Calu3 (cell line): ENCODE results near the gene LMAN1L. TPM values are rescaled to one million over a fixed set of nuclear protein-coding genes. Genes with fewer than 3 reads are reported as not detected.

Source experiments
- BruUV-seq: library from RNA; stranded (reverse); fragments of 400-500 nt; replicated peaks from 2 replicates; lab custom pipeline; 2021; lab: Mats Ljungman, UMichigan
- CTCF ChIA-PET: fragments of 300-600 bp; sonication (Branson Sonifier 250); formaldehyde crosslinking; loops from one replicate; lab custom pipeline; 2022; ENCODE audit warnings: antibody characterized with exemption; lab: Charles Lee
- DNase-seq: peaks from one replicate; pipeline ENCODE4 v3.0.0; 2022
- H3K27ac Mint-ChIP-seq: one replicate; pipeline ENCODE4 v1.8.0; 2022; ENCODE audit warnings: mixed read lengths; ENCODE audit not compliant: unreplicated experiment
- H3K27me3 Mint-ChIP-seq: one replicate; pipeline ENCODE4 v1.8.0; 2022; ENCODE audit warnings: mixed read lengths; ENCODE audit not compliant: unreplicated experiment
- H3K36me3 Mint-ChIP-seq: one replicate; pipeline ENCODE4 v1.8.0; 2022; ENCODE audit warnings: mild to moderate bottlenecking, moderate library complexity, mixed read lengths; ENCODE audit not compliant: insufficient read depth, unreplicated experiment
- H3K4me1 Mint-ChIP-seq: one replicate; pipeline ENCODE4 v1.8.0; 2022; ENCODE audit warnings: mild to moderate bottlenecking, low read depth, mixed read lengths; ENCODE audit not compliant: unreplicated experiment
- H3K4me3 Mint-ChIP-seq: one replicate; pipeline ENCODE4 v1.8.0; 2022; ENCODE audit warnings: mild to moderate bottlenecking, low read depth, moderate library complexity, mixed read lengths; ENCODE audit not compliant: unreplicated experiment
- H3K9me3 Mint-ChIP-seq: one replicate; pipeline ENCODE4 v1.8.0; 2022; ENCODE audit warnings: low read depth, mixed read lengths; ENCODE audit not compliant: unreplicated experiment
- CTCF ChIP-seq: fragments of 200-600 bp; IDR thresholded peaks from one replicate; pipeline ENCODE4 v1.8.0; 2022; ENCODE audit warnings: antibody characterized with exemption; ENCODE audit not compliant: unreplicated experiment
- intact Hi-C: fragments of 100-400 bp; cut with micrococcal nuclease; formaldehyde crosslinking; loops from one replicate; pipeline ENCODE4 v1.10.0; 2022; ENCODE audit not compliant: unreplicated experiment
- total RNA-seq: library from RNA; stranded (reverse); gene quantifications from 2 replicates; pipeline ENCODE4 v1.2.3, GENCODE V29; 2022

Gene LMAN1L
- total RNA-seq, 1 experiment from 2014 or later = 0.35 TPM

DNA sequence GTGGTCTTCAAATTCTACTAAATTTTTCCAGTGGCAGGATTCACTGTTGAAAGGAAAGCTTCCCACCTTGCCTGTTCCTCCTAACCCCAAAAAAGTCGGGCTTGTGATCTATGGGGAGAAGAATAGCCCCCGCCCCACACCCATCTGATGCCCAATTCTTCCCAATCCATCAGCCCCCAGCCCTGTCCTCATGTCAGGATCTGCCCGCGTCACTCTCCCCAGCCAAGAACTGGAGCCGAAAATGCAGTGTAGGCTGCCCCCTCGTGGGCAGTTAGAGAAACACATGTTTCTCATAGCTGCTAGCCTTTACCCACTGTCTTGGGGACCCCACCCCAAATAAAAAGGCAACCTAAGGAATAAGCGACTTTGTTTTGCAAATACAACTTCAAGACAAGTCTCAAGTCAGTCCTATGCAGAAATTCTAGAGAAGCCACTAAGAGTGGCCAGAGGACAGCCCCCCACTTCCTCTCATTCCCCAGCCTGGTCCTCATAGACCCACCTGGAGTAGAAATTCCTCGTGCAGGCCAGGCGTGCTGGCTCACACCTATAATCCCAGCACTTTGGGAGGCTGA, 43.8 kb upstream of the LMAN1L start:
- CTCF ChIA-PET = interaction anchor here (0.5 to 4.1 kb wide), 18 partner anchors 9 to 394 kb away, joined by 3 to 107 read pairs (median 4); partner anchors contain the start of genes RPP25 and ULK3
- Mint-ChIP-seq H3K27ac (peak overlapping the region; percentile 28), H3K27me3 (peaks cover 26% of the 10 kb centered on the region), H3K4me1 (peaks cover 9% of the 10 kb centered on the region), H3K4me3 (no peak overlapping the region), H3K36me3 (peaks cover 15% of the 10 kb centered on the region), H3K9me3 (no peaks in the 10 kb centered on the region)
- peak; percentile 84 for TF ChIP-seq CTCF
- peak; percentile 81 for DNase-seq
- intact Hi-C loops = loop anchor here (1.0 to 2.0 kb wide), 4 partner anchors 31 to 396 kb away; no protein-coding TSS in a partner anchor
- no TSS peak for BruUV-seq

DNA sequence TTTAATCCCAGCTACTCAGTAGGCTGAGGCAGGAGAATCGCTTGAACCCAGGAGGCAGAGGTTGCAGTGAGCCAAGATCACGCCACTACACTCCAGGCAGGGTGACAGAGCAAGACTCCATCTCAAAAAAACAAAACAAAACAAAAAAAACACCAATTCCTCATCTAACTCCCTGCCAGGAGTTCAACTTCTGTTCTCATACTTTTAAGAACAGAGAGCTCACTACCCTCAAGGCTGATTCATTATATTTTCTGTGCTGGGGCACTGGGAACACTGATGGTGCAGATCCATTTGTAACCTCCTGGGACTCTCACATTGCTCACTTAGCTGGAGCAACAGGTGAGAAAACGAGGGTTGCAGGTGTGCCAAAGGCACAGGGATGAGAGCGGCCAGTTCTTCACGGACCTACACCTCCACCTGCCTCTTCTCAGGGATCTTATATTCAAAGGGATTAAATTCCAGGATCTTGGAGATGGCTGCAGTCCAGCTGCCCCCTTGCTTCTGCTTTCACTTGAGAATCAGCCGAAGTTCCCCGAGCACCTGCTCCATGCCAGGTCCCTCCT, 43.1 kb upstream of the LMAN1L start:
- Mint-ChIP-seq H3K9me3 (no peaks in the 10 kb centered on the region), H3K27me3 (peaks cover 26% of the 10 kb centered on the region), H3K27ac (no peak overlapping the region), H3K4me1 (peaks cover 9% of the 10 kb centered on the region), H3K4me3 (no peak overlapping the region), H3K36me3 (peaks cover 15% of the 10 kb centered on the region)
- BruUV-seq = no TSS peak
- no peak for TF ChIP-seq CTCF
- CTCF ChIA-PET = interaction anchor here (0.5 to 4.1 kb wide), 18 partner anchors 9 to 395 kb away, joined by 3 to 107 read pairs (median 4); partner anchors contain the start of genes RPP25 and ULK3
- intact Hi-C loops = loop anchor here (1.0 to 2.0 kb wide), 5 partner anchors 31 to 397 kb away; no protein-coding TSS in a partner anchor
- DNase-seq = no peak

DNA sequence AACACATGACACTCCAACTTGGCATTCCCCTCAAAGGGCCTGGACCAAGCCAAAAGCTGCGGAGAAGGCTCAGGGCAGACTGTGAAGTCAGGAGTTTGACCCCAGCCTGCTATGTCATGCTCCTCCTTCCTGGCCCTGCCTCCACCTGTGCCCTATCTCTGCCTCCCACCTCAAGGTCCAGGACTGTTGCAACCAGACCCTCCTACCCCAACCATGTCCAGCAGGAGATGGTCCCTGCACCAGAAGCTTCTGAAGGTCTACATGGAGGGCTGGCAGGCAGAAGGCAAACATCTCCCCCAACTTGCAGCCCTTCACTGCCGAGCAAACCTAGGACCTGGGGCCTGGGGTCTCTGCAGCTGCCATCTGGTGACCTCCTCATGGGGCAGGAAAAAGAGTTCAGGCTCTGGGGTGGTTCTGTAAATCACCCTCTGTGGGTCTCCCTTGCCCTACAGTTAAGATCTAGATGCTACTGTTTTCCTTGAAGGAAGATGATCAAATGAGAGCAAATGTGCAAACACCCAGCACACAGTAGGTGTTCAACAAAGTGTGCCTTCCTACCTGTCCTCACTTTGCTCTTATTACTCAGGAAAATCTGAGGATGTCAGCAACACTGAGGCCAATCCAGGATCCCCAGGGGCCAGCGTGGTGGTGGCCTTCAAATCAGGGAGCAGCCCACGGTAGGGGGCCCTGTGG, 42.3 kb upstream of the LMAN1L start:
- no peak for DNase-seq
- no peak overlapping the region for H3K4me3 Mint-ChIP-seq

More for the DNA sequence above, 42.3 kb upstream of the LMAN1L start:
- no peak for TF ChIP-seq CTCF
- no TSS peak for BruUV-seq
- CTCF ChIA-PET = interaction anchor here (0.7 to 4.1 kb wide), 30 partner anchors 9 to 538 kb away, joined by 3 to 107 read pairs (median 4); partner anchors contain the start of genes CLK3, COX5A, CSK and FAM219B
- H3K27me3 Mint-ChIP-seq = peaks cover 26% of the 10 kb centered on the region
- no peaks in the 10 kb centered on the region for H3K9me3 Mint-ChIP-seq
- peaks cover 15% of the 10 kb centered on the region for H3K36me3 Mint-ChIP-seq
- intact Hi-C loops = loop anchor here (2.0 kb wide), 1 partner anchor 130 kb away; no protein-coding TSS in a partner anchor
- H3K27ac Mint-ChIP-seq = no peak overlapping the region
- H3K4me1 Mint-ChIP-seq = peaks cover 9% of the 10 kb centered on the region
